Upper lobe of right lung (tissue), 1 donor: ENCODE results near the gene MYL3. TPM values are rescaled to one million over a fixed set of nuclear protein-coding genes. Genes with fewer than 3 reads are reported as not detected.

Experiments used
- ATAC-seq: fragments of 200-7000 bp; cut with Tn5 transposase; one replicate; pipeline ENCODE4 v1.9.1; 2020; ENCODE audit warnings: mild to moderate bottlenecking, moderate library complexity
- DNase-seq: peaks from one replicate; pipeline ENCODE4 v3.0.0-alpha.2; 2020
- H3K27ac ChIP-seq: fragments of 200-600 bp; one replicate; pipeline ENCODE4 v1.8.0; 2022
- H3K27me3 ChIP-seq: fragments of 200-600 bp; one replicate; pipeline ENCODE4 v1.8.0; 2022; ENCODE audit warnings: mild to moderate bottlenecking
- H3K36me3 ChIP-seq: fragments of 200-600 bp; one replicate; pipeline ENCODE4 v1.8.0; 2022
- H3K4me1 ChIP-seq: fragments of 200-600 bp; one replicate; pipeline ENCODE4 v1.8.0; 2022
- H3K4me3 ChIP-seq: fragments of 200-600 bp; one replicate; pipeline ENCODE4 v1.8.0; 2022; ENCODE audit warnings: mild to moderate bottlenecking
- H3K9me3 ChIP-seq: fragments of 200-600 bp; one replicate; pipeline ENCODE4 v1.8.0; 2022
- intact Hi-C: fragments of 100-400 bp; cut with DNase I; formaldehyde crosslinking; loops from one replicate; pipeline ENCODE4 v1.11.0; 2022
- total RNA-seq: library from RNA; stranded (reverse); fragmentation: NEBNext Ultra II Directional; extraction: Animal tissue kit (Norgen Biotek cat#: 25700); gene quantifications from one replicate; pipeline ENCODE4 v1.2.1, GENCODE V29; 2021
- TF ChIP-seq, protein P1 (sequence below): fragments of 200-600 bp; IDR thresholded peaks from one replicate; pipeline ENCODE4 v1.8.0; 2022; ENCODE audit warnings: antibody characterized with exemption
- donor health status: DM: no; HTN: yes; CAD: no; lungs with severe emphysema.

Gene MYL3
- total RNA-seq, 1 donor from 2014 or later: 3.8 TPM

- intact Hi-C loops: no loop called here
- DNase-seq (peak; percentile 51), ATAC-seq (no peak)
- H3K27me3 ChIP-seq: no peaks in the 10 kb centered on the region
- no peak overlapping the region for H3K4me3 ChIP-seq
- TF ChIP-seq, protein P1, sequence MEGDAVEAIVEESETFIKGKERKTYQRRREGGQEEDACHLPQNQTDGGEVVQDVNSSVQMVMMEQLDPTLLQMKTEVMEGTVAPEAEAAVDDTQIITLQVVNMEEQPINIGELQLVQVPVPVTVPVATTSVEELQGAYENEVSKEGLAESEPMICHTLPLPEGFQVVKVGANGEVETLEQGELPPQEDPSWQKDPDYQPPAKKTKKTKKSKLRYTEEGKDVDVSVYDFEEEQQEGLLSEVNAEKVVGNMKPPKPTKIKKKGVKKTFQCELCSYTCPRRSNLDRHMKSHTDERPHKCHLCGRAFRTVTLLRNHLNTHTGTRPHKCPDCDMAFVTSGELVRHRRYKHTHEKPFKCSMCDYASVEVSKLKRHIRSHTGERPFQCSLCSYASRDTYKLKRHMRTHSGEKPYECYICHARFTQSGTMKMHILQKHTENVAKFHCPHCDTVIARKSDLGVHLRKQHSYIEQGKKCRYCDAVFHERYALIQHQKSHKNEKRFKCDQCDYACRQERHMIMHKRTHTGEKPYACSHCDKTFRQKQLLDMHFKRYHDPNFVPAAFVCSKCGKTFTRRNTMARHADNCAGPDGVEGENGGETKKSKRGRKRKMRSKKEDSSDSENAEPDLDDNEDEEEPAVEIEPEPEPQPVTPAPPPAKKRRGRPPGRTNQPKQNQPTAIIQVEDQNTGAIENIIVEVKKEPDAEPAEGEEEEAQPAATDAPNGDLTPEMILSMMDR: no peak
- H3K9me3 ChIP-seq: no peaks in the 10 kb centered on the region
- peaks cover 12% of the 10 kb centered on the region for H3K4me1 ChIP-seq
- no peak overlapping the region for H3K27ac ChIP-seq
- H3K36me3 ChIP-seq: no peaks in the 10 kb centered on the region
Measured at GRCh38 chr3:46849045-46849631, 14.1 kb downstream of the MYL3 start.

GRCh38 chr3:46848271-46849044, 14.8 kb downstream of the MYL3 start:
- no peak overlapping the region for H3K4me3 ChIP-seq
- no peaks in the 10 kb centered on the region for H3K27me3 ChIP-seq
- no peak overlapping the region for H3K27ac ChIP-seq
- no peaks in the 10 kb centered on the region for H3K9me3 ChIP-seq
- ATAC-seq (no peak), DNase-seq (peak; percentile 64)
- H3K4me1 ChIP-seq: peaks cover 12% of the 10 kb centered on the region
- TF ChIP-seq, protein P1: peak; percentile 48
- intact Hi-C loops: no loop called here
- H3K36me3 ChIP-seq: no peaks in the 10 kb centered on the region

GRCh38 chr3:46847744-46848143, 15.5 kb downstream of the MYL3 start:
- Histone ChIP-seq H3K9me3 (no peaks in the 10 kb centered on the region), H3K36me3 (no peaks in the 10 kb centered on the region), H3K27me3 (no peaks in the 10 kb centered on the region), H3K4me1 (peaks cover 12% of the 10 kb centered on the region), H3K4me3 (no peak overlapping the region), H3K27ac (no peak overlapping the region)
- DNase-seq (no peak), ATAC-seq (no peak)
- intact Hi-C loops: no loop called here
- TF ChIP-seq, protein P1: no peak

DNA sequence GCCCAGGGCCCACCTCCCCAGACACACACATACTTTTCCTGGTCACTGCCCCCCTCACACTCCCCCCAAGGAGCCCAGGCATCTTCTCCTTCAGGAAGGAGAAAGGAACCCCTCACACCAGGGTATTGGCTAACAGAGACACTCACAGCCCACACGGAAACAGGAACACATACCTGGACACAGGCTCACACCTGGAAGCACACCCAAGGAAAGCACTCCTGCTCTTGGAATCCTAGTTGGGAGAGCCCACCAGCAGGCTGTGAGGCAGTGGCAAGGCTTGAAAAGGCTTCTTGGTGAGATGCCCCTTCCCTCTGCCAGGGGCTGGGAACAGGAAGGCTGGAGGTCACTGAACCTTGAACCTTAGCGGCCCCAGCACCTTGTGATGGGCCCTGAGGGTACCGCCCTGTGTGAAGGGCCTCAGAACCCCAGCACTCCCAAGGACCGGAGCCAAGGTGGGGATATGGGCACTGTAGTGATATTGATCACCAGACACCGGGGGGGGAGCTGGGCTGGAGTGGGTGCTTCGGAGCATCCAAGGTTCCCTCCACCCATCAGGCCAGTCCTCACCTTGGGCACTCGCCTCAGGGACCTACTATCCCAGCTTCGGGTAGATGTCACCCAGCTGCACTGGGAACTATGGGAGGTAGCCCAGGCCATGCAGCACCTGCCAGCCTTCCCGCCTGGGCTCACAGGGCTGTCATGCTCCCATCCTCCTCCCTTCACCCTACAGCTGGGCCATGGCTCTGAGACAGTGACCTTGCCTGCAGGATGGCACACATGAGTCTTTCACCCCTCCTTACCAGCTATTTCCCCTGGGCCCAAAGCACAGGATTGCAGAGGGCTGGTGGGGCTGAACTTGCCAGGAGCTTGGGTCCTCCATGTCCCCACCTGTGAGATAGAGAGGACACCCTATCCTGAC, 16.4 kb downstream of the MYL3 start:
- peak; percentile 61 for DNase-seq

More for the DNA sequence above, 16.4 kb downstream of the MYL3 start:
- no peak for ATAC-seq
- Histone ChIP-seq H3K4me3 (peak overlapping the region; percentile 51), H3K27ac (peak overlapping the region; percentile 82), H3K4me1 (peaks cover 12% of the 10 kb centered on the region), H3K27me3 (no peaks in the 10 kb centered on the region), H3K9me3 (no peaks in the 10 kb centered on the region), H3K36me3 (no peaks in the 10 kb centered on the region)
- intact Hi-C loops: no loop called here
- TF ChIP-seq, protein P1: no peak
